Testis (tissue), 3 donors: Measurements from ENCODE around the gene TMEM253. TPM values are rescaled to one million over a fixed set of nuclear protein-coding genes. Genes with fewer than 3 reads are reported as not detected.

Experiments used
- DNase-seq: peaks from one replicate; pipeline ENCODE4 v3.0.0-alpha.2; 2019
- H3K27ac ChIP-seq, 2 donors: fragments of 200-600 bp; sonication (generic); one replicate each; pipeline ENCODE4 v1.5.1; 2019
- H3K27me3 ChIP-seq: fragments of 200-600 bp; sonication (generic); one replicate; pipeline ENCODE4 v1.5.1; 2019
- H3K36me3 ChIP-seq: fragments of 200-600 bp; sonication (generic); one replicate; pipeline ENCODE4 v1.5.1; 2017; ENCODE audit warnings: low read depth; ENCODE audit errors: missing control alignments
- H3K4me1 ChIP-seq: fragments of 200-600 bp; sonication (generic); one replicate; pipeline ENCODE4 v1.5.1; 2019
- H3K4me3 ChIP-seq, 2 donors: fragments of 200-600 bp; sonication (generic); one replicate each; pipeline ENCODE4 v1.5.1; 2017 to 2019
- H3K9me3 ChIP-seq: fragments of 200-600 bp; sonication (generic); one replicate; pipeline ENCODE4 v1.5.1; 2017
- CTCF ChIP-seq, 3 experiments: fragments of 450-650 bp in 2 of 3; fragments of 200-600 bp in 1 of 3; sonication (generic) in 1 of 3; IDR thresholded peaks; one replicate each; pipeline ENCODE4 v1.5.1; 2016 to 2019; ENCODE audit warnings: antibody characterized with exemption in 3 of 3, mild to moderate bottlenecking in 2 of 3, moderate library complexity in 1 of 3
- POLR2A ChIP-seq: fragments of 450-650 bp; IDR thresholded peaks from one replicate; pipeline ENCODE4 v1.6.1; 2017; ENCODE audit warnings: antibody characterized with exemption, mild to moderate bottlenecking, moderate library complexity
- WGBS, 2 donors: methylation state at CpG; one replicate each; pipeline ENCODE4 v1.1.5; 2018; 5-methylcytosine and 5-hydroxymethylcytosine counted together
- intact Hi-C: fragments of 100-400 bp; cut with DNase I; formaldehyde crosslinking; loops from one replicate; pipeline ENCODE4 v1.15.1; 2023; ENCODE audit warnings: low total_unique reads
- polyA plus RNA-seq: library from polyadenylated mRNA; stranded (reverse); fragments of 350-450 nt; fragmentation: Illumina TruSeq; extraction: RNeasy Lipid Tissue Mini Kit (QIAGEN cat#74804); gene quantifications from one replicate; pipeline ENCODE4 v1.2.3, GENCODE V29; 2014; ENCODE audit warnings: low read depth, low replicate concordance; ENCODE audit not compliant: insufficient read depth
- total RNA-seq, 2 donors: library from RNA; depleted of rRNA; stranded (reverse); fragments of >200 nt; gene quantifications; one replicate each; pipeline ENCODE4 v1.2.3, GENCODE V29; 2016

The TMEM253 gene
- total and polyA plus RNA-seq, 3 donors from 2014 or later, result 0.50 to 0.65 TPM; not detected in 1

- no peak for DNase-seq
- Histone ChIP-seq H3K36me3 (no peaks in the 10 kb centered on the region), H3K27ac (no peak overlapping the region), H3K4me1 (no peaks in the 10 kb centered on the region), H3K27me3 (no peaks in the 10 kb centered on the region), H3K4me3 (no peak overlapping the region), H3K9me3 (no peaks in the 10 kb centered on the region)
- intact Hi-C loops, result no loop called here
- WGBS, 2 donors, result 83 to 89% methylated on average over 5 of the region's 5 CpGs
- TF ChIP-seq POLR2A (no peak), CTCF (IDR thresholded peaks at IDR 0.05) (no peak)
Measured at GRCh38 chr14:21055432-21056117, 45.3 kb upstream of the TMEM253 start.

GRCh38 chr14:21056520-21057163 is 44.2 kb upstream of the TMEM253 start:
- no peaks in the 10 kb centered on the region for H3K36me3 ChIP-seq
- no peak overlapping the region for H3K4me3 ChIP-seq
- no peaks in the 10 kb centered on the region for H3K4me1 ChIP-seq
- 81 to 86% methylated on average over 10 of the region's 10 CpGs for WGBS, 2 donors
- intact Hi-C loops, result no loop called here
- H3K27me3 ChIP-seq, result no peaks in the 10 kb centered on the region
- DNase-seq, result no peak
- no peak overlapping the region for H3K27ac ChIP-seq
- no peak for TF ChIP-seq CTCF (IDR thresholded peaks at IDR 0.05)
- no peak for TF ChIP-seq POLR2A
- no peaks in the 10 kb centered on the region for H3K9me3 ChIP-seq

GRCh38 chr14:21057803-21058675 is 42.8 kb upstream of the TMEM253 start, which contains the start of gene RNASE8:
RNASE8 (plus strand) TSS chr14:21057822; CDS start chr14:21057893, 71 bp downstream.
- intact Hi-C loops, result no loop called here
- no peaks in the 10 kb centered on the region for H3K9me3 ChIP-seq
- no peak within 1 kb of the TSS for H3K27ac ChIP-seq
- H3K4me1 ChIP-seq, result peaks cover under 1% of the 10 kb centered on the region
- no peak for TF ChIP-seq POLR2A
- TF ChIP-seq CTCF (IDR thresholded peaks at IDR 0.05), result no peak
- no peaks in the 10 kb centered on the region for H3K36me3 ChIP-seq
- no peak for DNase-seq
- no peak within 1 kb of the TSS for H3K4me3 ChIP-seq
- WGBS, 2 donors, result 55 to 62% methylated on average over 8 of the region's 8 CpGs
- H3K27me3 ChIP-seq, result no peaks in the 10 kb centered on the region

- no peaks in the 10 kb centered on the region for H3K9me3 ChIP-seq
- H3K4me1 ChIP-seq, result peaks cover 6% of the 10 kb centered on the region
- no peak for TF ChIP-seq CTCF (IDR thresholded peaks at IDR 0.05)
- TF ChIP-seq POLR2A, result no peak
- intact Hi-C loops, result no loop called here
- H3K4me3 ChIP-seq, result no peak overlapping the region
- WGBS, 2 donors, result 89 to 91% methylated on average over 5 of the region's 5 CpGs
- H3K27me3 ChIP-seq, result no peaks in the 10 kb centered on the region
- H3K36me3 ChIP-seq, result no peaks in the 10 kb centered on the region
- DNase-seq, result no peak
- H3K27ac ChIP-seq, result no peak overlapping the region
Measured at GRCh38 chr14:21058903-21059302, 42.0 kb upstream of the TMEM253 start.
